OCI-LY3 (cell line): ENCODE data around the gene SLC22A17.

Experiments used
- EZH2phosphoT487 ChIP-seq: fragments of 200-600 bp; shearing (Covaris generic); IDR thresholded peaks from 2 replicates; pipeline ENCODE4 v1.6.1; 2018; ENCODE audit warnings: antibody characterized with exemption, mixed run types, low read depth
- TF ChIP-seq, protein P1 (sequence below): fragments of 200-600, 300-600 bp; sonication (generic); IDR thresholded peaks from 2 replicates; pipeline ENCODE4 v1.5.1; 2014; ENCODE audit warnings: antibody characterized with exemption, low read length, low read depth

DNA sequence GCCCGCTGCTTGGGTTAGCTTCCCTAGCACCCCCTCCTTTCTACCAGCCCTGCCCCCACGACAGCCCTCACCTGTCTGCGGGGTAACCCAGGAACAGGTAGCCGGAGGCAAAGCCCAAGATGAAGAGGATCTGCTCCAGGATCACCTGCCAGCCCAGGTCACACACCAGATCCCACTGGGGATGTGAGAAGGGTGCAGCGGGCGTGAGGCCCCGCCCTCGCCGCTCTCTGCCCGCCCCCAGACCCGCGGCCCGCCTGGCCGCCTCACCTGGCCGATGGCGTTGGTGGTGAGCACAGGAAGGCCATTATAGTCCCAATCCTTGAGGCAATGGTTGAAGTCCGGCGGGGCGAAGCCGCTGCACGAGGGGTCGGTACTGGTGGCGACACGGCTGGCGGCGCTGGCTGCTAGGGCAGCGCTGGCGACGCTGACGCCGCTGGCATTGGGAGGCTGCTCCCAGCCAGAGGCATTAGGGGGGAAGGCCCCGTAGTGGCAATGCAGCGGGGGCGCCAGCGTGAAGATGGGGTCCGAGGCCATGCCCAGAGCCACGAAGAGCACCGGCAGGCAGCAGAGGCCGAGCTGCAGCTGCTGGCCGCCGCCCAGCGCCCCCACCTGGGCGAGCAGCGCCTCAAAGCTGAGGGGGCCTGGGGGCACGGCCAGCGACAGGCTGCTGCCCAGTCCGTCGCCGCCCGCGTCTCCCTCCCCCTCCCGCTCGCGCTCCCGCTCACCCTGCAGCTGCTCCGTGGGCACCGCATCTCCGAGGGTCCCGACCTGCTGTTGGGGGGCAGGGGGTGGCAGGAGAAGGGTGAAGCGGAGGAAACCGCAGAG is 794 bp downstream of the SLC22A17 start:
- TF ChIP-seq, protein P1, sequence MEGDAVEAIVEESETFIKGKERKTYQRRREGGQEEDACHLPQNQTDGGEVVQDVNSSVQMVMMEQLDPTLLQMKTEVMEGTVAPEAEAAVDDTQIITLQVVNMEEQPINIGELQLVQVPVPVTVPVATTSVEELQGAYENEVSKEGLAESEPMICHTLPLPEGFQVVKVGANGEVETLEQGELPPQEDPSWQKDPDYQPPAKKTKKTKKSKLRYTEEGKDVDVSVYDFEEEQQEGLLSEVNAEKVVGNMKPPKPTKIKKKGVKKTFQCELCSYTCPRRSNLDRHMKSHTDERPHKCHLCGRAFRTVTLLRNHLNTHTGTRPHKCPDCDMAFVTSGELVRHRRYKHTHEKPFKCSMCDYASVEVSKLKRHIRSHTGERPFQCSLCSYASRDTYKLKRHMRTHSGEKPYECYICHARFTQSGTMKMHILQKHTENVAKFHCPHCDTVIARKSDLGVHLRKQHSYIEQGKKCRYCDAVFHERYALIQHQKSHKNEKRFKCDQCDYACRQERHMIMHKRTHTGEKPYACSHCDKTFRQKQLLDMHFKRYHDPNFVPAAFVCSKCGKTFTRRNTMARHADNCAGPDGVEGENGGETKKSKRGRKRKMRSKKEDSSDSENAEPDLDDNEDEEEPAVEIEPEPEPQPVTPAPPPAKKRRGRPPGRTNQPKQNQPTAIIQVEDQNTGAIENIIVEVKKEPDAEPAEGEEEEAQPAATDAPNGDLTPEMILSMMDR: no peak
- no peak for TF ChIP-seq EZH2phosphoT487
